Endometrium (tissue), 2 donors: ENCODE results near the gene SCAND1.
A peak's percentile ranks its signal among the peaks of the same experiment; 100 is the strongest.
"Not testable (repeated sequence)": the region's sequence is repeated elsewhere in the genome, so short reads cannot be mapped to it uniquely, and the experiment has no call there.

Source experiments
- FAIRE-seq: peaks from 2 replicates; lab custom pipeline; 2012; peaks lifted over from hg19 to GRCh38; lab: Jason Lieb, UNC
- donor health status: control.
- donor health status: control.

SCAND1 gene

GRCh38 chr20:35954200-35954906 lies at the start of gene SCAND1:
SCAND1 (minus strand) TSS chr20:35954502; CDS start chr20:35954284, 218 bp downstream.
- peak; percentile 76 for FAIRE-seq

DNA sequence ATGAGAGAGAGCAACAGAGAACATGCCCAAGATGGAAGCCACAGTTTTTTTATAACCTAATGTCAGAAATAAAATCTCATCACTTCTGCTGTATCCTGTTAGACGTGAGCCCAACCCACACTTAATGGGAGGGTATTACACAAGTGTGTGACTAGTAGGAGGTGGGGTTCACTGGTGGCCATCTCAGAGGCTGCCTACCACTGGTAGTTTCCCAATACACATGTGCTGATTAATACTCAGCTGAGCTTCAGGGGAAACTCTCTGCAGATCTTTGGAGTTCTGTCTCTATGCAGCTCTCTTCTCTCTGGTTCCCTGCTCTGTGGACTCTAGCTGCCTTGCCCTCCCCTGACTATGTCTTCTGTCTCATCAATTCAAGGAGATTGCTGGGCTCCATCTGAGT lies 49.7 kb upstream of the SCAND1 start:
- FAIRE-seq: no peak

GRCh38 chr20:36002855-36003254 lies 48.6 kb upstream of the SCAND1 start:
- no peak for FAIRE-seq

DNA sequence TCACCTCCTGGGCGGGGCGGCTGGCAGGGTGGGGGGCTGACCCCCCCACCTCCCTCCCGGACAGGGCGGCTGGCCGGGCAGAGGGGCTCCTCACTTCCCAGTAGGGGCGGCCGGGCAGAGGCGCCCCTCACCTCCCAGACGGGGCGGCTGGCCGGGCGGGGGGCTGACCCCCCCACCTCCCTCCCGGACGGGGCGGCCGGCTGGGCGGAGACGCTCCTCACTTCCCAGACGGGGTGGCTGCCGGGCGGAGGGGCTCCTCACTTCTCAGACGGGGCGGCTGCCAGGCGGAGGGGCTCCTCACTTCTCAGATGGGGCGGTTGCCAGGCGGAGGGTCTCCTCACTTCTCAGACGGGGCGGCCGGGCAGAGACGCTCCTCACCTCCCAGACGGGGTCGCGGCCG lies 47.0 kb upstream of the SCAND1 start:
- FAIRE-seq: not testable (repeated sequence)

GRCh38 chr20:35996492-35996891 lies 42.2 kb upstream of the SCAND1 start:
- not testable (repeated sequence) for FAIRE-seq

DNA sequence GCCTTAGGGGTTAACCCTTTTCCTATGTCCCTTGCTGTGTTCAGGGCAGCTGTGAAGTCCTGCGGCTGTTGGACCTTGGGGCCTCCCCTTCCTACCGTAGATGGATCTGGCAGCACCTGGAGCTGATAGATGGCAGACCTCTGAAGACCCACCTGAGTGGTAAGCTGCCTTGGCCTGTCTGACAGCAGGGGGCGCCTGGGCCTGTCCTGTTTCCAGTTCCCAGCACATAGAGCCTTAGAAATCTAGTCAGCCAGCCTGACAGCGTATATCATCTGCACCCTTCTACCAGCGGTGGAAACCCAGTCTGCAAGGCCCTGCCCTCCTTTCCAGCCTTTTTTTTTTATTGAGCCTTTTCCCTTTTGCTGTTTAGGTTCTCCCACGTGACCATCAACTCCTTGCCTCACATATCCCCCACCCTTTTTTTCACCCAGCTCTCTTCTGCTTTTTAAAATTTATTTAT lies 40.7 kb upstream of the SCAND1 start:
- no peak for FAIRE-seq

DNA sequence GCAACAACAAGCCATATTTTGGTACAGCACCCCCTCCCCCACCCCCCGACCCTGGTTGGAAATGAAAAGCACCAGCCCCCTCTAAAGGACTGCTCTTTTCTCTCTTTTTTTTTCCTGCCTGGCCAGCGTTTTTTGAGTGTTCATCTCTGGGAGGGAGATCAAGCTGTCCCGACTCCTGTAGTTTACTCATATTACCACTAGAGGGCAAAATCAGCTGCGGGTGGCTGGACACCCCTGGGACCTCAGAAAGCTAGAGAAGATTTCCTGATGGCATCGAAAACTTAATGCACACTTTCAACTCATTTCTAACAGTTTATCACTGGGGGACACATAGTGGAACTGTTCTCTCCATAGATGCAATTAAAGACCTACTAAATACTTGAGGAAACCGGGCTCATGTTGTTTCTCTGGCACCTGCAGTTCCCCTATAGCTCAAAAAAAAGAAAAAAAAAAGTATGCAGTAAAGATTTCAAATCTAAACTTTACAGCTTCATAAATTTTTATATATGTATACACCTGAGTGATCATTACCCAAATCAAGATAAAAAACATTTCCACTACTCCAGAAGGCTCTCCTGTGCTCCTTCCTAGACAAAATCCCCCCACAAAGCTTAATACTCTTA lies 38.5 kb upstream of the SCAND1 start:
- FAIRE-seq: no peak

DNA sequence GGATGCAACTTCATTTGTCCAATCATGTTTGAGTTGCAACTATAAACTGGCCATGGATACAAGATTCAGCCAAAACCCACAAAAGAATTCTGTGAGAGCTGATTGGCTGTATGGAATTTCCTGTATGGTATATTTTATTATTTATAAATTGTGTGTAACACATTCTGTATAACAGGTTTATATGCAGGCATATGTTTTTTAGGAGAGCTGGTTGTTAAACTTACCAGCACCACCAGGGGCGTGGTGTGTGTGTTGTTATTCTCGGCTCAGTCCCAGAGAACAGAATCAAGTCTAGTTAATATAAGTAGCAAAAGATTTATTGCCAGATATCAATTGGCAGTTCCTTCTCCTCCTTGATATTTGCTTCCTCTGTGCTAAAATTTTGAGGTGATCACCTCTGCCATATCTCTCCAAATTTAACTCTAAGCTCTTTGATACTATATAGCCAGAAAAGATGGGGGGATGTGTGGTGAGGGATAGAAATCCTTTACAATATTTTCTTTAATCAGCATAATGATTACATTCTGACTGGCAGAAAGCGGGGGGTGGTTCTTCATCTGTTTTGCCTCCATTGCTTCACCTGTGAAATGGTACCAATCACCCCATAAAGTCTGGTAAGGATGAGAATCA lies 37.0 kb upstream of the SCAND1 start:
- FAIRE-seq: no peak

GRCh38 chr20:35988910-35989463 lies 34.7 kb upstream of the SCAND1 start:
- FAIRE-seq: no peak

- no peak for FAIRE-seq
These were observed 31.5 kb upstream of the SCAND1 start for GRCh38 chr20:35985806-35986205.

GRCh38 chr20:35984382-35984781 lies 30.1 kb upstream of the SCAND1 start:
- no peak for FAIRE-seq

GRCh38 chr20:35981969-35982368 lies 27.7 kb upstream of the SCAND1 start:
- no peak for FAIRE-seq

DNA sequence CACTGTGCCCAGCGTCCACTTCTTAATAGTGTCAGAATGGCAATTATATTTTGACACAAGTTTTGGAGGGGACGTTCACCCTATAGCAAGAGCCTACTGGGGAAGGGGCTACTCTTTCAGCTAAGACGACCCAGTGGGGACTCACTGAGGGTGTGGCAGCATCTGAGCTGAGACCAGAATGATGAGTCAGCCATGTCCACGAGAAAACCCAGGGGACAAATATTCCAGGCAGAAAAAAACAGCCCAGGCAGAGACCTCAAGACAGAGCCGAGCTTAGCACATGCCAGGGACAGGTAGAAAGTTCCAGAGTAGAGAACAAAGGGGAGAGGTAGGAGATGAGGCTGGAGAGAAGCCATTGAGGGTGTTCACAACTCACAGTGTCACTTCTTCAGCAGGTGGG lies 25.2 kb upstream of the SCAND1 start:
- no peak for FAIRE-seq

GRCh38 chr20:35978041-35978513 lies 23.8 kb upstream of the SCAND1 start:
- FAIRE-seq: no peak

GRCh38 chr20:35975576-35976373 lies 21.5 kb upstream of the SCAND1 start:
- FAIRE-seq: no peak

- no peak for FAIRE-seq
These were observed 20.0 kb upstream of the SCAND1 start for GRCh38 chr20:35974256-35974655.

- FAIRE-seq: no peak
These were observed 18.2 kb upstream of the SCAND1 start for GRCh38 chr20:35972462-35972861.

DNA sequence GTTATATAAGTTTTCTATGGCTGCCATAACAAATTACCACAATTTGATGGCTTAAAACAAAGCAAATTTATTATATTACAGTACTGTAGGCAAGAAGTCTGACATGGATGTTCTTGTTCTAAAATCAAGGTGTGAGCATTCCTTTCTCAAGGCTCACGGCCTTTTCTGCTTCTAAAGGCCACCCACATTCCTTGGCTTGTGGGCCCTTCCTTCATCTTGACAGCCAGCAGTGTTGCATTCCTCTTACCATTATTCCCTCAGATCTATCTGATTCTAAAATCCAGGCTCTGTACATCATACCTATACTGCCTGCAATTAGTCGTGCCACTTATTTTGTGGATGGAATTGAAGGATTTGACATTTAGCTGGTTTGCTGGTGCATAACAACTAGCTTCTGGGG lies 17.7 kb upstream of the SCAND1 start:
- FAIRE-seq: no peak

DNA sequence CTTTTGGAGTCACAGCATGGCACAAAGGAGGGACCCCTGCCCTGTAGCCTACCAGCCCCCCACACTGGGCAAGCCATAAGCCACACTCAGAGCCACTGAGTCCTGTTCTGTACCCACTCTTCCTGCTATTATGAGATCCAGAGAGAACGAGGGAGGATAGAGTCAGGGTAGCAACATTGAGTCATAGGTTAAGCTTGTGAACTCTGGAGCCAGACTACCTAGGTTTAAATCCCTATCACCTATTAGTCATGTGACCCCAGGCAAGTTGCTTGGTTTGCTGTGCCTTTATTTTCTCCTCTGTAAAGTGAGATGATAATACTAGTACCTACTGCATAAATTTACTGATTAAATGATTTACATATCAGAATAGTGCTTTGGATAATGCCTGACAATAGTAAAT lies 14.6 kb upstream of the SCAND1 start:
- no peak for FAIRE-seq

DNA sequence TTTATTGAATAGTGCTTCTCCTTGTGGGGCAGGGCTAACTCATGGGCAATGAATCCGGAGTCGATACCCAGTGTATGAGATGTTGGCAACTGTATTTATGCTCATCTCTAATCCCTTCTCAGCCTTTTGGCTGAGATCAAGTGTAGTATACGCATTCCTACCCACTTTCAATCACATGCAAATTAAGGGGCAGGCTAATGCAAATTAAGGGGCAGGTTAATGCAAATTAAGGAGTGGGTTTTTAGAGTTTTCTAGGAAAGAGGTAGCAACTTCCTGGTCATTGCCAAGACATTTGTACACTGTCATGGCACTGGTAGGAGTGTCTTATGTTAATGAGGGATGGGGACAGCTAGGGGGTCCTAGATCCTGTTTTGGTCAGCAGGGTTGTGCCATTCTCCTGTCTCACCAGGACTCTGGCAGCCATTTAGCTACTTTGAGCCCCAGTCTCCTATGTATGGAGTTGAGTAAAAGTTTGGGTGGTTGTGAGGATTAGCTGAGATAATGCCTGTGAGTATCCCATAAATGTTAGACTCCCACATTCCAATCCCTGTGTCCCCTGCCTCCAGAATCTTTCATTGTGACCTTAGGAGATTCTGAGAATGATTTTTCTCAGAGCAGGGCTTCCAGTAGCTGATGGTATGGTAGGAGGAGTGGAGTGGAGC lies 13.8 kb upstream of the SCAND1 start, which contains the start of gene CNBD2:
TSS of gene CNBD2 (plus strand) at position 612 of the 662 bp plus-strand sequence. CDS start 173 bp downstream, outside the sequence.
- FAIRE-seq: no peak

DNA sequence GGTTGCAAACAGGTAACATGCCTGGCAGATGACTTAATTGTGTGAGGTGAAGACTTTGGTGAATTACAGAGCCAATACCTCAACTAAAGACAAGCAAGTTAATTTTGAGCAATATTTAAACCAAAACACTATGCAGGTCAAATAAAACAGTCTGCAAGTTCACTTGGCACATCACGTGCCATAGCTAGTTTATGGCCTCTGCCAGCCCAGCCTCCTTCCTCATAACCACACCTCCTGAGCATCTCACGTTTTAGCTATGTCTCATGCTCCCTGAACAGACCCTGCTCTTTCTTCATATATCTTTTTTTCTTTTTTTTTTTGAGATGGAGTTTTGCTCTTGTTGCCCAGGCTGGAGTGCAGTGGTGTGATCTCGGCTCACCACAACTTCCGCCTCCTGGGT lies 9.6 kb upstream of the SCAND1 start:
- no peak for FAIRE-seq
